ENCODE measurements around the gene GINS3.

DNA sequence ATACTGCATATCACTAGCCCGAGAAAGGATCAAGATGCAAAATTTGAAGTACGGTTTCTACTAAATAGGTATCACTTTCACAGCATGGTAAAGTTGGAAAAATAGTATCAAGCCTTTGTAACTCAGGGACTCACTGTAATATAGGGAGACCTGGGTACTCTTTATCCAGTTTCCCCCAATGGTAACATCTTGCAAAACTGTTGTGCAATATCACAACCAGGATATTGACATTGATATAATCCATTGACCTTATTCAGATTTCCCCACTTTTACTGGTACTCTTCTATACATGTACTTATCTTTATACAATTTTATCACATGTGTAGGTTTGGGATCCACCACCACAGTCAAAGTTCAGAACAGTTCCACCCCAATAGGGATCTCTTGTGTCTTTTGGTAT, 20.4 kb upstream of the GINS3 start:
- TF ChIP-seq, protein P1, sequence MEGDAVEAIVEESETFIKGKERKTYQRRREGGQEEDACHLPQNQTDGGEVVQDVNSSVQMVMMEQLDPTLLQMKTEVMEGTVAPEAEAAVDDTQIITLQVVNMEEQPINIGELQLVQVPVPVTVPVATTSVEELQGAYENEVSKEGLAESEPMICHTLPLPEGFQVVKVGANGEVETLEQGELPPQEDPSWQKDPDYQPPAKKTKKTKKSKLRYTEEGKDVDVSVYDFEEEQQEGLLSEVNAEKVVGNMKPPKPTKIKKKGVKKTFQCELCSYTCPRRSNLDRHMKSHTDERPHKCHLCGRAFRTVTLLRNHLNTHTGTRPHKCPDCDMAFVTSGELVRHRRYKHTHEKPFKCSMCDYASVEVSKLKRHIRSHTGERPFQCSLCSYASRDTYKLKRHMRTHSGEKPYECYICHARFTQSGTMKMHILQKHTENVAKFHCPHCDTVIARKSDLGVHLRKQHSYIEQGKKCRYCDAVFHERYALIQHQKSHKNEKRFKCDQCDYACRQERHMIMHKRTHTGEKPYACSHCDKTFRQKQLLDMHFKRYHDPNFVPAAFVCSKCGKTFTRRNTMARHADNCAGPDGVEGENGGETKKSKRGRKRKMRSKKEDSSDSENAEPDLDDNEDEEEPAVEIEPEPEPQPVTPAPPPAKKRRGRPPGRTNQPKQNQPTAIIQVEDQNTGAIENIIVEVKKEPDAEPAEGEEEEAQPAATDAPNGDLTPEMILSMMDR (IDR thresholded peaks at IDR 0.05), result no peak
- TF ChIP-seq POLR2A (IDR thresholded peaks at IDR 0.05; ENCODE audit: low read depth) (no peak), POLR2AphosphoS5 (IDR thresholded peaks at IDR 0.05) (no peak)
